ENCODE data around the gene ENPP7.

The ENPP7 gene

DNA sequence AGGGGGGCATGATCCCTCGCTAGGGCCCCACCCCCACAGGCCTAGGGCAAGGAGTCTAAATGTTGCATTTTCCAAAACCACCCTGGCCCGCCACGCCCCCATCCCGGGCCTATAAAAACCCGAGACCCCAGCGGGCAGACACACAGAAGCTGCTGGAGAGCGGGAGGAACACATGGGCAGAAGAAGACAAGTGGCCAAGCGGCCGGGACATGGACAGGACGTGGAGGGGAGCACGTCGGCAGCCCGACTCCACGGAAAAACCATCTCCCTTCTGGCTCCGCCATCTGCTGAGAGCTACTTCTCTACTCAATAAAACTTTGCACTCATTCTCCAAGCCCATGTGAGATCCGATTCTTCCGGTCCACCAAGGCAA is 34.1 kb upstream of the ENPP7 start:
- no peak for DNase-seq (ENCODE audit: extremely low read depth, low read depth)
- TF ChIP-seq CTCF (IDR thresholded peaks at IDR 0.05; ENCODE audit: low read depth, low read length), result no peak

- DNase-seq (ENCODE audit: extremely low read depth, low read depth), result no peak
These were observed 32.4 kb upstream of the ENPP7 start for GRCh38 chr17:79698146-79698846.

DNA sequence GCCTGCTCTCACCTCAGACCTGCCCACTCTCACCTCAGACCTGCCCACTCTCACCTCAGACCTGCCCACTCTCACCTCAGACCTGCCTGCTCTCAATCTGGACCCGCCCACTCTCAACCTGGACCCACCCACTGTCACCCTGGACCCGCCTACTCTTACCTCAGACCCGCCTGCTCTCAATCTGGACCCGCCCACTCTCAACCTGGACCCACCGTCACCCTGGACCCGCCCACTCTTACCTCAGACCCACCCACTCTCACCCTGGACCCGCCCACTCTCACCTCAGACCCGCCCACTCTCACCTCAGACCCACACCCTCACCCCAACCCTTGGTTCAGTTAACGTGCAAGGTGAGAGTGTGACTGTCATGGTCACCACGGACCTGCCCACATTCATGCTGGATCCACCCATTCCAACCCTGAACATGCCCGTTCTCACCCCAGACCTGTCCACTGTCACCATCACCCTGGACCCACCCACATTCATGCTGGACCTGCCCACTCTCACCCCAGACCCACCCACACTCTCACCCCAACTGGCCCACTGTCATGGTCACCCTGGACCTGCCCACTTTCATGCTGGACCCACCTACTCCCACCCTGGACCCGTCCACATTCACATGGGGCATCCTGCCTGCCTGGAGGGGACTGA is 31.2 kb upstream of the ENPP7 start:
- no peak for TF ChIP-seq CTCF (IDR thresholded peaks at IDR 0.05; ENCODE audit: low read depth, low read length)
- DNase-seq (ENCODE audit: extremely low read depth, low read depth), result no peak

More at GRCh38 chr17:79698146-79698846, 32.4 kb upstream of the ENPP7 start:
- no peak for TF ChIP-seq CTCF (IDR thresholded peaks at IDR 0.05; ENCODE audit: low read depth, low read length)

DNA sequence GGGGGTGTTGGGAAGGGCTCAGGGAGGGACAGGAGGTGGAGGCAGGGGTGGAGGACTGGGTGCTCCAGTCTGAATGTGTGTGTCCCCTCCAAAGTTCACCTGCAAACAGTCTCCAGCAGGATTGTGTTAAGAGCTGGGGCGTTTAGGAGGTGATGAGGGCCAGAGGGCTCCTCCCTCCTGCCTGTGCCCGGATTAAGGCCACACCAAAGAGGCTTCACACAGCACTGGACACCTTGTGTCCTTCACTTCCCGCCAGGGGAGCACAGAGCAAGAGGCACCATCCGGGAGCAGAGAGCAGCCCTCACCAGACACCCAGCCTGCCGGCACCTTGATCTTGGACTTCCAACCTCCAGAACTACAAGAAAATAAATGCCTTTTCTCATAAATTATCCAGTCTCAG is 30.2 kb upstream of the ENPP7 start:
- TF ChIP-seq CTCF (IDR thresholded peaks at IDR 0.05; ENCODE audit: low read depth, low read length), result no peak
- DNase-seq (ENCODE audit: extremely low read depth, low read depth), result no peak

DNA sequence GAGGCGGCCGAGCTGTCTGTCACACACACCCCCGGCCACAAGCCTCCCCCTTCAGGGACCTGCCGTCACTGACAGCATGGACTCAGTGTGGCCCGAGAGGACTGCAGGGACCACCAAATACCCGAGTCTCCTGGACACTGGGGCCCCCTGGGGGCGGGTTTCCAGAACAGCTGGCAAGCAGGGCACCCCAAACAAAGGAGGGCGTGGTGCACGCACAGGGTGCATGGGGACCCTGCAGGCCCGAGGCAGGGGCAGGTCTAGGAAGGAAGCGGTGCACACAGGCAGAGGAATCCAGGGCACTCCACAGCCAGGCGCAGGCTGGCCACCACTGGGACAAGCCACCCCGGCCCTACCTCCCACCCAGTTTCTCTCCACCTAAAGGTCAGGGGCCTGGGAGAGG is 28.7 kb upstream of the ENPP7 start:
- DNase-seq (ENCODE audit: extremely low read depth, low read depth), result no peak
- no peak for TF ChIP-seq CTCF (IDR thresholded peaks at IDR 0.05; ENCODE audit: low read depth, low read length)

GRCh38 chr17:79702550-79703236 is 28.1 kb upstream of the ENPP7 start:
- no peak for TF ChIP-seq CTCF (IDR thresholded peaks at IDR 0.05; ENCODE audit: low read depth, low read length)
- no peak for DNase-seq (ENCODE audit: extremely low read depth, low read depth)

- no peak for TF ChIP-seq CTCF (IDR thresholded peaks at IDR 0.05; ENCODE audit: low read depth, low read length)
- DNase-seq (ENCODE audit: extremely low read depth, low read depth), result no peak
These were observed 26.1 kb upstream of the ENPP7 start for GRCh38 chr17:79704691-79705090.

Measured in AG09319 (cell line).